ENCODE data around the gene SLC37A2.
"Not testable (repeated sequence)": the region's sequence is repeated elsewhere in the genome, so short reads cannot be mapped to it uniquely, and the experiment has no call there.

The SLC37A2 gene

DNA sequence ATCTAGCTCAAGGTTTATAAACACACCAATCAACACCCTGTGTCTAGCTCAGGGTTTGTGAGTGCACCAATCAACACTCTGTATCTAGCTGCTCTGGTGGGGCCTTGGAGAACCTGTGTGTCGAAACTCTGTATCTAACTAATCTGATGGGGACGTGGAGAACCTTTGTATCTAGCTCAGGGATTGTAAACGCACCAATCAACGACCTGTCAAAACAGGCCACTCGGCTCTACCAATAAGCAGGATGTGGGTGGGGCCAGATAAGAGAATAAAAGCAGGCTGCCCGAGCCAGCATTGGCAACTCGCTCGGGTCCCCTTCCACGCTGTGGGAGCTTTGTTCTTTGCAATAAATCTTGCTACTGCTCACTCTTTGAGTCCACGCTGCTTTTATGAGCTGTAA, 27.0 kb downstream of the SLC37A2 start:
- not testable (repeated sequence) for H3K36me3 ChIP-seq (ENCODE audit: control insufficient read depth in 1 of 2, insufficient read depth in 2 of 2, low read length in 2 of 2); H3K27me3 ChIP-seq (ENCODE audit: control insufficient read depth in 1 of 2, insufficient read depth in 2 of 2, low read length in 2 of 2)

GRCh38 chr11:125090816-125091215, 27.7 kb downstream of the SLC37A2 start:
- no peak overlapping the region for H3K27ac ChIP-seq (ENCODE audit: low read depth, low read length)
- H3K9me3 ChIP-seq (ENCODE audit: control insufficient read depth in 1 of 2, low read length in 2 of 2) = no peaks in the 10 kb centered on the region
- H3K9ac ChIP-seq (ENCODE audit: low read depth in 1 of 2, low read length in 2 of 2) = no peak overlapping the region
- no peak overlapping the region for H3K4me3 ChIP-seq (ENCODE audit: low read depth in 1 of 2, low read length in 2 of 2)
- H3K36me3 ChIP-seq (ENCODE audit: control insufficient read depth in 1 of 2, insufficient read depth in 2 of 2, low read length in 2 of 2) = no peaks in the 10 kb centered on the region
- H3K4me1 ChIP-seq (ENCODE audit: control insufficient read depth in 1 of 2, insufficient read depth in 2 of 2, low read length in 2 of 2) = peaks cover 4 to 9% of the 10 kb centered on the region in 2 donors
- no peaks in the 10 kb centered on the region for H3K27me3 ChIP-seq (ENCODE audit: control insufficient read depth in 1 of 2, insufficient read depth in 2 of 2, low read length in 2 of 2)

More for the DNA sequence above, 27.0 kb downstream of the SLC37A2 start:
- H3K4me1 ChIP-seq (ENCODE audit: control insufficient read depth in 1 of 2, insufficient read depth in 2 of 2, low read length in 2 of 2); H3K4me3 ChIP-seq (ENCODE audit: low read depth in 1 of 2, low read length in 2 of 2); H3K9ac ChIP-seq (ENCODE audit: low read depth in 1 of 2, low read length in 2 of 2); H3K27ac ChIP-seq (ENCODE audit: low read depth, low read length); H3K9me3 ChIP-seq (ENCODE audit: control insufficient read depth in 1 of 2, low read length in 2 of 2): not testable (repeated sequence)

DNA sequence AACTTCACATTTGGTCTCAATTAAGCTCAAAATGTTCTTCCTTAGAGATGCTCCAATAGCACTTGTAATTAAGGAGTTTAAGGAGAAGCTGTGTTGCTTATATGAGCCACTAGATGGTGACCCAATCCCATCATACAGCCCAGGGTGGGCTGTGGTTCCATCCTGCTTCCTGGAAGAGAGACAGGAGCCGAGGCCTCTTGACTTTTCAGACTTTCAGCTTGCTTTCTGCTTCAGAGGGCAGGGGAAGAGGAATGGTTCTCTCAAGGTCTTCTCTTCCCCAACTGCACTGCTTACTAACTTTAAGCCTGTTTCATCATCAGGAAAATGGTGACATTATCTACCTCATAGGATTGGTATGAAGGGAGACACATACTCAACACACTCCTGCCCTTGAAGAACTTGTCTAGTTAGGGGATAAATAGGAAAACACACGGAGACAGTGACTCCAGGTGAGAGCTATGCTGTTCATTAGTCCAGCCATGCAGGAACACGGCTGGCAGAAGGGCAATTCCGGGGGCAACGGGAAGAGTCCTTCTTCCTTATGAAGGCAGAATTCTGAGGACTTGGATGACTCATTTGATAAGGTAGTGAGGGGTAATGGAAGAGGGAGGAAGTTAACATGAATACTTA, 28.3 kb downstream of the SLC37A2 start:
- H3K36me3 ChIP-seq (ENCODE audit: control insufficient read depth in 1 of 2, insufficient read depth in 2 of 2, low read length in 2 of 2) = peaks cover 0 to 5% of the 10 kb centered on the region in 2 donors
- H3K4me3 ChIP-seq (ENCODE audit: low read depth in 1 of 2, low read length in 2 of 2) = no peak overlapping the region
- no peak overlapping the region for H3K9ac ChIP-seq (ENCODE audit: low read depth in 1 of 2, low read length in 2 of 2)
- H3K4me1 ChIP-seq (ENCODE audit: control insufficient read depth in 1 of 2, insufficient read depth in 2 of 2, low read length in 2 of 2) = peaks cover 4 to 9% of the 10 kb centered on the region in 2 donors
- H3K27ac ChIP-seq (ENCODE audit: low read depth, low read length) = no peak overlapping the region
- H3K9me3 ChIP-seq (ENCODE audit: control insufficient read depth in 1 of 2, low read length in 2 of 2) = no peaks in the 10 kb centered on the region
- no peaks in the 10 kb centered on the region for H3K27me3 ChIP-seq (ENCODE audit: control insufficient read depth in 1 of 2, insufficient read depth in 2 of 2, low read length in 2 of 2)

DNA sequence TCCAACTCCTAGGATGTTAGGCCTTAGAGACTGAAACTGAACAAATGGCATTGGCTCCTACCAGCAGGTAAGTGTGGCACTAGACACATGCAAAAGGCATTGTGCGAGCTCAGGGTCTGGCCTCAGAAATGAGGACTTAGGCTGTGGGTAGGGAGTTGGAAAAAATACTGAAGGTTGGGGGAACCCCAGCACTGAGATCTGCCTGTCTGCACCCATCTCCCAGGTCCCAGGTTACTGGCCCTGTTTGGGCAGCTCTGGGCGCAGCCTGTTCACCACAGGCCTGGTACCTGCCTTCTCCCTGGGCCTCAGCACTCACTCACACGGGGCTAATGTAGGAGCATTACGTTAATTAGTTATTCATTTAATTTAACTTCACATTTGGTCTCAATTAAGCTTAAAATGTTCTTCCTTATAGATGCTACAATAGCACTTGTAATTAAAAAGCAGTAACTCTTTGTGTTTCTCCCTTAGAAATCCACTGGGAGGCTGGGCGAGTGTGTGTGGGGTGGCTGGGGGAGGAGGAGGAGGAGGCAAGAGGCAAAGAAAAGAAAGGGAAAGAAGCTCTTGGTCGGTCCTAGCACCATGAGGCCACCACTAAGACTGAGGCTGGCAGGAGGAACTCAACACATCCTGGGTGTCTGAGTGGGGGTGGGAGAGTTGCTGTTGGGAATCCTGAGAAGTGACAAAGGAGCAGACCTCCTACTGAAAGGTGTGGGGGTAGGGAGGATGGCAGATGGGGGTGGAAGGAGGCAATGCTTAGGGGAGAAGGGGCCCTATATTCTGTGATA, 29.0 kb downstream of the SLC37A2 start:
- H3K27ac ChIP-seq (ENCODE audit: low read depth, low read length) = no peak overlapping the region
- no peaks in the 10 kb centered on the region for H3K9me3 ChIP-seq (ENCODE audit: control insufficient read depth in 1 of 2, low read length in 2 of 2)
- H3K36me3 ChIP-seq (ENCODE audit: control insufficient read depth in 1 of 2, insufficient read depth in 2 of 2, low read length in 2 of 2) = peaks cover 3 to 10% of the 10 kb centered on the region in 2 donors
- no peak overlapping the region for H3K9ac ChIP-seq (ENCODE audit: low read depth in 1 of 2, low read length in 2 of 2)
- H3K4me3 ChIP-seq (ENCODE audit: low read depth in 1 of 2, low read length in 2 of 2) = no peak overlapping the region
- peaks cover 4 to 9% of the 10 kb centered on the region in 2 donors for H3K4me1 ChIP-seq (ENCODE audit: control insufficient read depth in 1 of 2, insufficient read depth in 2 of 2, low read length in 2 of 2)
- H3K27me3 ChIP-seq (ENCODE audit: control insufficient read depth in 1 of 2, insufficient read depth in 2 of 2, low read length in 2 of 2) = no peaks in the 10 kb centered on the region

- no peak overlapping the region for H3K27ac ChIP-seq (ENCODE audit: low read depth, low read length)
- peaks cover 9 to 10% of the 10 kb centered on the region in 2 donors for H3K36me3 ChIP-seq (ENCODE audit: control insufficient read depth in 1 of 2, insufficient read depth in 2 of 2, low read length in 2 of 2)
- no peaks in the 10 kb centered on the region for H3K9me3 ChIP-seq (ENCODE audit: control insufficient read depth in 1 of 2, low read length in 2 of 2)
- H3K4me1 ChIP-seq (ENCODE audit: control insufficient read depth in 1 of 2, insufficient read depth in 2 of 2, low read length in 2 of 2) = peaks cover 4 to 9% of the 10 kb centered on the region in 2 donors
- no peak overlapping the region for H3K9ac ChIP-seq (ENCODE audit: low read depth in 1 of 2, low read length in 2 of 2)
- no peaks in the 10 kb centered on the region for H3K27me3 ChIP-seq (ENCODE audit: control insufficient read depth in 1 of 2, insufficient read depth in 2 of 2, low read length in 2 of 2)
- H3K4me3 ChIP-seq (ENCODE audit: low read depth in 1 of 2, low read length in 2 of 2) = no peak overlapping the region
Measured at GRCh38 chr11:125092669-125093068, 29.6 kb downstream of the SLC37A2 start.

GRCh38 chr11:125093502-125093901, 30.4 kb downstream of the SLC37A2 start:
- no peak overlapping the region for H3K9ac ChIP-seq (ENCODE audit: low read depth in 1 of 2, low read length in 2 of 2)
- peaks cover 10 to 11% of the 10 kb centered on the region in 2 donors for H3K36me3 ChIP-seq (ENCODE audit: control insufficient read depth in 1 of 2, insufficient read depth in 2 of 2, low read length in 2 of 2)
- H3K4me1 ChIP-seq (ENCODE audit: control insufficient read depth in 1 of 2, insufficient read depth in 2 of 2, low read length in 2 of 2) = peaks cover 4 to 9% of the 10 kb centered on the region in 2 donors
- no peak overlapping the region for H3K27ac ChIP-seq (ENCODE audit: low read depth, low read length)
- no peaks in the 10 kb centered on the region for H3K27me3 ChIP-seq (ENCODE audit: control insufficient read depth in 1 of 2, insufficient read depth in 2 of 2, low read length in 2 of 2)
- H3K4me3 ChIP-seq (ENCODE audit: low read depth in 1 of 2, low read length in 2 of 2) = no peak overlapping the region
- H3K9me3 ChIP-seq (ENCODE audit: control insufficient read depth in 1 of 2, low read length in 2 of 2) = no peaks in the 10 kb centered on the region

GRCh38 chr11:125094731-125095130, 31.6 kb downstream of the SLC37A2 start:
- Histone ChIP-seq H3K4me1 (ENCODE audit: control insufficient read depth in 1 of 2, insufficient read depth in 2 of 2, low read length in 2 of 2) (peaks cover 4 to 9% of the 10 kb centered on the region in 2 donors), H3K9ac (ENCODE audit: low read depth in 1 of 2, low read length in 2 of 2) (no peak overlapping the region), H3K36me3 (ENCODE audit: control insufficient read depth in 1 of 2, insufficient read depth in 2 of 2, low read length in 2 of 2) (peaks cover 10 to 20% of the 10 kb centered on the region in 2 donors), H3K4me3 (ENCODE audit: low read depth in 1 of 2, low read length in 2 of 2) (no peak overlapping the region), H3K9me3 (ENCODE audit: control insufficient read depth in 1 of 2, low read length in 2 of 2) (no peaks in the 10 kb centered on the region), H3K27ac (ENCODE audit: low read depth, low read length) (no peak overlapping the region), H3K27me3 (ENCODE audit: control insufficient read depth in 1 of 2, insufficient read depth in 2 of 2, low read length in 2 of 2) (no peaks in the 10 kb centered on the region)

GRCh38 chr11:125100136-125100535, 37.0 kb downstream of the SLC37A2 start:
- Histone ChIP-seq H3K9ac (ENCODE audit: low read depth in 1 of 2, low read length in 2 of 2) (no peak overlapping the region), H3K9me3 (ENCODE audit: control insufficient read depth in 1 of 2, low read length in 2 of 2) (no peaks in the 10 kb centered on the region), H3K27ac (ENCODE audit: low read depth, low read length) (no peak overlapping the region), H3K27me3 (ENCODE audit: control insufficient read depth in 1 of 2, insufficient read depth in 2 of 2, low read length in 2 of 2) (no peaks in the 10 kb centered on the region), H3K4me3 (ENCODE audit: low read depth in 1 of 2, low read length in 2 of 2) (no peak overlapping the region), H3K36me3 (ENCODE audit: control insufficient read depth in 1 of 2, insufficient read depth in 2 of 2, low read length in 2 of 2) (peaks cover 17 to 32% of the 10 kb centered on the region in 2 donors), H3K4me1 (ENCODE audit: control insufficient read depth in 1 of 2, insufficient read depth in 2 of 2, low read length in 2 of 2) (no peaks in the 10 kb centered on the region)

GRCh38 chr11:125101596-125101995, 38.5 kb downstream of the SLC37A2 start:
- Histone ChIP-seq H3K9ac (ENCODE audit: low read depth in 1 of 2, low read length in 2 of 2) (no peak overlapping the region), H3K9me3 (ENCODE audit: control insufficient read depth in 1 of 2, low read length in 2 of 2) (no peaks in the 10 kb centered on the region), H3K4me3 (ENCODE audit: low read depth in 1 of 2, low read length in 2 of 2) (no peak overlapping the region), H3K36me3 (ENCODE audit: control insufficient read depth in 1 of 2, insufficient read depth in 2 of 2, low read length in 2 of 2) (peaks cover 9 to 32% of the 10 kb centered on the region in 2 donors), H3K27ac (ENCODE audit: low read depth, low read length) (no peak overlapping the region), H3K4me1 (ENCODE audit: control insufficient read depth in 1 of 2, insufficient read depth in 2 of 2, low read length in 2 of 2) (no peaks in the 10 kb centered on the region), H3K27me3 (ENCODE audit: control insufficient read depth in 1 of 2, insufficient read depth in 2 of 2, low read length in 2 of 2) (no peaks in the 10 kb centered on the region)

- H3K27ac ChIP-seq (ENCODE audit: low read depth, low read length) = no peak overlapping the region
- no peak overlapping the region for H3K4me3 ChIP-seq (ENCODE audit: low read depth in 1 of 2, low read length in 2 of 2)
- H3K36me3 ChIP-seq (ENCODE audit: control insufficient read depth in 1 of 2, insufficient read depth in 2 of 2, low read length in 2 of 2) = peaks cover 7 to 29% of the 10 kb centered on the region in 2 donors
Measured at GRCh38 chr11:125102025-125102424, 38.9 kb downstream of the SLC37A2 start.

More at GRCh38 chr11:125102025-125102424, 38.9 kb downstream of the SLC37A2 start:
- no peaks in the 10 kb centered on the region for H3K9me3 ChIP-seq (ENCODE audit: control insufficient read depth in 1 of 2, low read length in 2 of 2)
- no peaks in the 10 kb centered on the region for H3K27me3 ChIP-seq (ENCODE audit: control insufficient read depth in 1 of 2, insufficient read depth in 2 of 2, low read length in 2 of 2)
- H3K9ac ChIP-seq (ENCODE audit: low read depth in 1 of 2, low read length in 2 of 2) = no peak overlapping the region
- no peaks in the 10 kb centered on the region for H3K4me1 ChIP-seq (ENCODE audit: control insufficient read depth in 1 of 2, insufficient read depth in 2 of 2, low read length in 2 of 2)
